Upper lobe of left lung (tissue), 4 donors: ENCODE measurements around the gene LYSMD2.

ENCODE experiments used
- CTCF ChIP-seq, 6 experiments: fragments of 450-650 bp in 4 of 6; fragments of 200-600 bp in 2 of 6; sonication (generic) in 2 of 6; IDR thresholded peaks; one replicate each; pipeline ENCODE4 v1.5.1; 2016 to 2019; ENCODE audit warnings: antibody characterized with exemption in 6 of 6
- POLR2A ChIP-seq, 4 donors: fragments of 450-650 bp; IDR thresholded peaks; one replicate each; pipeline ENCODE4 v1.5.1; 2016 to 2017; ENCODE audit warnings: antibody characterized with exemption in 4 of 4, mild to moderate bottlenecking in 2 of 4

- TF ChIP-seq CTCF (IDR thresholded peaks at IDR 0.05) (no peak), POLR2A (IDR thresholded peaks at IDR 0.05) (no peak)
Observed at GRCh38 chr15:51755790-51756189, 18.3 kb upstream of the LYSMD2 start.
